C4-2B (cell line): ENCODE data around the gene SARS1.

Experiments used
- ZFX ChIP-seq: fragments of 450-650 bp; IDR thresholded peaks from 2 replicates; pipeline ENCODE4 v1.6.1; 2017
- TF ChIP-seq, protein P1 (sequence below): fragments of 450-650 bp; conservative IDR thresholded peaks from 2 replicates; pipeline ENCODE4 v1.5.1; 2017; ENCODE audit warnings: mild to moderate bottlenecking

DNA sequence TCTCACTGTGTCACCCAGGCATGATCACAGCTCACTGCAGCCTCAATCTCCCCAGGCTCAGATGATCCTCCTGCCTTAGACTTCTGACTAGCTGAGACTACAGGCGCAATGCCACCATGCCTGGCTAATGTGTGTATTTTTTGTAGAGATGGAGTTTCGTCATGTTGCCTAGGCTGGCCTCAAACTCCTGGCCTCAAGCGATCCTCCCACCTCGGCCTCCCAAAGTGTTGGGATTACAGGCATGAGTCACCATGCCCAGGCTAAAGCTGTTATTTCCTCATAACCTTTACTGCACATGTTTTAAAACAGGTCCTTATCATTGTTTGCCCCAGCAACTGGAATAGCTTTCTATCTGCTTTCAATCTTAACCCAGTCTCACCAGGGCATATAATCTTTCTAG is 2.9 kb downstream of the SARS1 start:
- TF ChIP-seq, protein P1, sequence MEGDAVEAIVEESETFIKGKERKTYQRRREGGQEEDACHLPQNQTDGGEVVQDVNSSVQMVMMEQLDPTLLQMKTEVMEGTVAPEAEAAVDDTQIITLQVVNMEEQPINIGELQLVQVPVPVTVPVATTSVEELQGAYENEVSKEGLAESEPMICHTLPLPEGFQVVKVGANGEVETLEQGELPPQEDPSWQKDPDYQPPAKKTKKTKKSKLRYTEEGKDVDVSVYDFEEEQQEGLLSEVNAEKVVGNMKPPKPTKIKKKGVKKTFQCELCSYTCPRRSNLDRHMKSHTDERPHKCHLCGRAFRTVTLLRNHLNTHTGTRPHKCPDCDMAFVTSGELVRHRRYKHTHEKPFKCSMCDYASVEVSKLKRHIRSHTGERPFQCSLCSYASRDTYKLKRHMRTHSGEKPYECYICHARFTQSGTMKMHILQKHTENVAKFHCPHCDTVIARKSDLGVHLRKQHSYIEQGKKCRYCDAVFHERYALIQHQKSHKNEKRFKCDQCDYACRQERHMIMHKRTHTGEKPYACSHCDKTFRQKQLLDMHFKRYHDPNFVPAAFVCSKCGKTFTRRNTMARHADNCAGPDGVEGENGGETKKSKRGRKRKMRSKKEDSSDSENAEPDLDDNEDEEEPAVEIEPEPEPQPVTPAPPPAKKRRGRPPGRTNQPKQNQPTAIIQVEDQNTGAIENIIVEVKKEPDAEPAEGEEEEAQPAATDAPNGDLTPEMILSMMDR, result no peak
- TF ChIP-seq ZFX, result no peak
